Subcutaneous abdominal adipose tissue (tissue), 5 donors: ENCODE measurements around the gene FADS6.

Source experiments
- H3K27ac ChIP-seq: one replicate; pipeline ENCODE4 v1.7.0; 2013; ENCODE audit warnings: low read depth, mild to moderate bottlenecking, inconsistent platforms, low read length, moderate library complexity
- H3K27me3 ChIP-seq, 5 donors: one replicate each; pipeline ENCODE4 v1.7.0; 2013; ENCODE audit warnings: low read length in 5 of 5, inconsistent platforms in 1 of 5; ENCODE audit not compliant: control insufficient read depth in 5 of 5, insufficient read depth in 4 of 5
- H3K36me3 ChIP-seq, 5 donors: one replicate each; pipeline ENCODE4 v1.7.0; 2013; ENCODE audit warnings: low read length in 5 of 5; ENCODE audit not compliant: control insufficient read depth in 5 of 5, insufficient read depth in 5 of 5
- H3K4me1 ChIP-seq, 5 donors: one replicate each; pipeline ENCODE4 v1.7.0; 2013; ENCODE audit warnings: low read length in 5 of 5, mild to moderate bottlenecking in 3 of 5, moderate library complexity in 1 of 5; ENCODE audit not compliant: control insufficient read depth in 5 of 5, insufficient read depth in 5 of 5
- H3K4me3 ChIP-seq, 5 donors: one replicate each; pipeline ENCODE4 v1.7.0; 2013; ENCODE audit warnings: low read length in 5 of 5, low read depth in 1 of 5
- H3K9ac ChIP-seq, 5 donors: one replicate each; pipeline ENCODE4 v1.7.0; 2013; ENCODE audit warnings: low read length in 5 of 5, mild to moderate bottlenecking in 4 of 5, moderate library complexity in 3 of 5
- H3K9me3 ChIP-seq, 5 donors: one replicate each; pipeline ENCODE4 v1.7.0; 2013; ENCODE audit warnings: low read length in 5 of 5; ENCODE audit not compliant: control insufficient read depth in 5 of 5
- donor health status: healthy.
- donor health status: healthy.
- donor health status: healthy.
- donor health status: healthy.
- donor health status: healthy.

Gene FADS6

GRCh38 chr17:74868908-74869255, 24.6 kb downstream of the FADS6 start:
- H3K9me3 ChIP-seq = no peaks in the 10 kb centered on the region
- no peaks in the 10 kb centered on the region for H3K27me3 ChIP-seq
- no peak overlapping the region for H3K4me3 ChIP-seq
- H3K9ac ChIP-seq = no peak overlapping the region
- H3K27ac ChIP-seq = no peak overlapping the region
- peaks cover 7 to 18% (median 14%) of the 10 kb centered on the region in 5 donors for H3K4me1 ChIP-seq
- no peaks in the 10 kb centered on the region for H3K36me3 ChIP-seq

- Histone ChIP-seq H3K9me3 (no peaks in the 10 kb centered on the region), H3K36me3 (no peaks in the 10 kb centered on the region), H3K4me3 (no peak overlapping the region), H3K4me1 (peaks cover 5 to 14% (median 10%) of the 10 kb centered on the region in 5 donors), H3K27ac (no peak overlapping the region), H3K9ac (no peak overlapping the region), H3K27me3 (no peaks in the 10 kb centered on the region)
Observed at GRCh38 chr17:74868251-74868907, 25.1 kb downstream of the FADS6 start.

- peaks cover 3 to 9% (median 8%) of the 10 kb centered on the region in 5 donors for H3K27me3 ChIP-seq
Observed at GRCh38 chr17:74866198-74866835, 27.1 kb downstream of the FADS6 start.

GRCh38 chr17:74865504-74866197, 27.8 kb downstream of the FADS6 start:
- Histone ChIP-seq H3K9ac (no peak overlapping the region), H3K27ac (no peak overlapping the region), H3K4me3 (no peak overlapping the region), H3K9me3 (no peaks in the 10 kb centered on the region), H3K27me3 (peaks cover 9 to 15% (median 9%) of the 10 kb centered on the region in 5 donors), H3K36me3 (no peaks in the 10 kb centered on the region), H3K4me1 (peaks cover 2 to 17% (median 15%) of the 10 kb centered on the region in 5 donors)

More at GRCh38 chr17:74866198-74866835, 27.1 kb downstream of the FADS6 start:
- Histone ChIP-seq H3K9ac (no peak overlapping the region), H3K9me3 (no peaks in the 10 kb centered on the region), H3K27ac (no peak overlapping the region), H3K36me3 (no peaks in the 10 kb centered on the region), H3K4me1 (peaks cover 2 to 10% (median 9%) of the 10 kb centered on the region in 5 donors), H3K4me3 (no peak overlapping the region)

GRCh38 chr17:74864866-74865395, 28.5 kb downstream of the FADS6 start:
- H3K27me3 ChIP-seq = peaks cover 14 to 22% (median 16%) of the 10 kb centered on the region in 5 donors
- no peak overlapping the region for H3K9ac ChIP-seq
- peaks cover 2 to 24% (median 22%) of the 10 kb centered on the region in 5 donors for H3K4me1 ChIP-seq

GRCh38 chr17:74864297-74864865, 29.1 kb downstream of the FADS6 start:
- H3K27ac ChIP-seq = no peak overlapping the region
- no peak overlapping the region for H3K9ac ChIP-seq
- H3K4me3 ChIP-seq = no peak overlapping the region
- H3K36me3 ChIP-seq = no peaks in the 10 kb centered on the region
- H3K4me1 ChIP-seq = peaks cover 2 to 25% (median 23%) of the 10 kb centered on the region in 5 donors
- no peaks in the 10 kb centered on the region for H3K9me3 ChIP-seq
- H3K27me3 ChIP-seq = peaks cover 14 to 23% (median 19%) of the 10 kb centered on the region in 5 donors

More at GRCh38 chr17:74864866-74865395, 28.5 kb downstream of the FADS6 start:
- no peak overlapping the region for H3K27ac ChIP-seq
- H3K4me3 ChIP-seq = no peak overlapping the region
- H3K36me3 ChIP-seq = no peaks in the 10 kb centered on the region
- H3K9me3 ChIP-seq = no peaks in the 10 kb centered on the region

GRCh38 chr17:74863420-74864296, 29.8 kb downstream of the FADS6 start:
- Histone ChIP-seq H3K4me3 (no peak overlapping the region), H3K9me3 (no peaks in the 10 kb centered on the region), H3K36me3 (no peaks in the 10 kb centered on the region), H3K27me3 (peaks cover 22 to 30% (median 26%) of the 10 kb centered on the region in 5 donors), H3K4me1 (peaks cover 2 to 25% (median 23%) of the 10 kb centered on the region in 5 donors), H3K9ac (no peak overlapping the region), H3K27ac (no peak overlapping the region)

GRCh38 chr17:74862919-74863318, 30.5 kb downstream of the FADS6 start:
- no peak overlapping the region for H3K27ac ChIP-seq
- no peak overlapping the region for H3K4me3 ChIP-seq
- peaks cover 2 to 25% (median 23%) of the 10 kb centered on the region in 5 donors for H3K4me1 ChIP-seq
- peaks cover 23 to 34% (median 28%) of the 10 kb centered on the region in 5 donors for H3K27me3 ChIP-seq
- H3K36me3 ChIP-seq = no peaks in the 10 kb centered on the region
- no peaks in the 10 kb centered on the region for H3K9me3 ChIP-seq
- H3K9ac ChIP-seq = no peak overlapping the region
